ENCODE measurements around the gene SNTB2.

DNA sequence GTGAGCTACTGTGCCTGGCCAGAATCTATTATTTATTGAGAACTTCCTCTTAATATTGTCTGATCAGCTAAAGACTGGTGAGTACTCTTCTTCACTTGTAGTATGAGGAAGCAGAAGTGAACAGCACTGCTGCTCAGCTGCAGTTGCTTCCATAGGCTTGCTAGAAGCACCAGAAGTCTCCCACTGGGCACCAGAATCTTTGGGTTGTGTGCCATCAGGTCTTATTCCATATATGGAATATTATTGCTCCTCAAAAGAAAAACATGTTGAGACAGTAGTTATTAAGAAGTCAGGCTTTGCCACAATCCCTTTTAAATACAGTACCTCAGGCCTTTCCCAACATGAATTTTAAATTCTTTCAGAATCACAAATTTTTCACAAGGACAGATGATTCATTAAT is 17.2 kb downstream of the SNTB2 start:
- TF ChIP-seq, protein P1, sequence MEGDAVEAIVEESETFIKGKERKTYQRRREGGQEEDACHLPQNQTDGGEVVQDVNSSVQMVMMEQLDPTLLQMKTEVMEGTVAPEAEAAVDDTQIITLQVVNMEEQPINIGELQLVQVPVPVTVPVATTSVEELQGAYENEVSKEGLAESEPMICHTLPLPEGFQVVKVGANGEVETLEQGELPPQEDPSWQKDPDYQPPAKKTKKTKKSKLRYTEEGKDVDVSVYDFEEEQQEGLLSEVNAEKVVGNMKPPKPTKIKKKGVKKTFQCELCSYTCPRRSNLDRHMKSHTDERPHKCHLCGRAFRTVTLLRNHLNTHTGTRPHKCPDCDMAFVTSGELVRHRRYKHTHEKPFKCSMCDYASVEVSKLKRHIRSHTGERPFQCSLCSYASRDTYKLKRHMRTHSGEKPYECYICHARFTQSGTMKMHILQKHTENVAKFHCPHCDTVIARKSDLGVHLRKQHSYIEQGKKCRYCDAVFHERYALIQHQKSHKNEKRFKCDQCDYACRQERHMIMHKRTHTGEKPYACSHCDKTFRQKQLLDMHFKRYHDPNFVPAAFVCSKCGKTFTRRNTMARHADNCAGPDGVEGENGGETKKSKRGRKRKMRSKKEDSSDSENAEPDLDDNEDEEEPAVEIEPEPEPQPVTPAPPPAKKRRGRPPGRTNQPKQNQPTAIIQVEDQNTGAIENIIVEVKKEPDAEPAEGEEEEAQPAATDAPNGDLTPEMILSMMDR (IDR thresholded peaks at IDR 0.05; ENCODE audit: control extremely low read depth in 1 of 3, insufficient read depth in 1 of 3, low read depth in 1 of 3, low read length in 3 of 3): no peak
- TF ChIP-seq EP300 (IDR thresholded peaks at IDR 0.05; ENCODE audit: borderline replicate concordance in 1 of 2, low read depth in 2 of 2, low read length in 2 of 2) (no peak), CBX5 (IDR thresholded peaks at IDR 0.05; ENCODE audit: low read depth, low read length) (no peak), RXRA (IDR thresholded peaks at IDR 0.05; ENCODE audit: insufficient read depth, low read depth, low read length) (no peak), TAF1 (IDR thresholded peaks at IDR 0.05; ENCODE audit: low read depth, low read length) (no peak)
